ENCODE measurements around the gene IFNG.

IFNG gene

GRCh38 chr12:68203460-68203875 lies 43.9 kb upstream of the IFNG start:
- DNase-seq (ENCODE audit: low read depth in 1 of 2, low spot score in 1 of 2), result no peak
- no peak overlapping the region for H3K4me3 ChIP-seq (replicated peaks; ENCODE audit: insufficient read depth, low read length)
- H3K27me3 ChIP-seq (ENCODE audit: insufficient read depth, poor library complexity, severe bottlenecking), result peaks cover 4% of the 10 kb centered on the region
- H3K27ac ChIP-seq (replicated peaks), result no peak overlapping the region
- no peak for TF ChIP-seq GABPA (IDR thresholded peaks at IDR 0.05; ENCODE audit: low read depth)
- no peak for TF ChIP-seq CTCF (IDR thresholded peaks at IDR 0.05; ENCODE audit: insufficient read depth, low read length)
- TF ChIP-seq POLR2AphosphoS5 (IDR thresholded peaks at IDR 0.05; ENCODE audit: low read depth), result no peak
- TF ChIP-seq SPI1 (IDR thresholded peaks at IDR 0.05; ENCODE audit: borderline replicate concordance, low read depth), result no peak
- TF ChIP-seq REST (IDR thresholded peaks at IDR 0.05; ENCODE audit: insufficient replicate concordance, low read depth), result no peak

GRCh38 chr12:68200854-68201253 lies 41.3 kb upstream of the IFNG start:
- Histone ChIP-seq H3K27me3 (ENCODE audit: insufficient read depth, poor library complexity, severe bottlenecking) (peaks cover 4% of the 10 kb centered on the region), H3K4me3 (replicated peaks; ENCODE audit: insufficient read depth, low read length) (no peak overlapping the region), H3K27ac (replicated peaks) (no peak overlapping the region)
- DNase-seq (ENCODE audit: low read depth in 1 of 2, low spot score in 1 of 2), result no peak
- TF ChIP-seq REST (IDR thresholded peaks at IDR 0.05; ENCODE audit: insufficient replicate concordance, low read depth) (no peak), POLR2AphosphoS5 (IDR thresholded peaks at IDR 0.05; ENCODE audit: low read depth) (no peak), GABPA (IDR thresholded peaks at IDR 0.05; ENCODE audit: low read depth) (no peak), SPI1 (IDR thresholded peaks at IDR 0.05; ENCODE audit: borderline replicate concordance, low read depth) (no peak), CTCF (IDR thresholded peaks at IDR 0.05; ENCODE audit: insufficient read depth, low read length) (no peak)

GRCh38 chr12:68199127-68199526 lies 39.6 kb upstream of the IFNG start:
- Histone ChIP-seq H3K27ac (replicated peaks) (no peak overlapping the region), H3K27me3 (ENCODE audit: insufficient read depth, poor library complexity, severe bottlenecking) (peaks cover 5% of the 10 kb centered on the region), H3K4me3 (replicated peaks; ENCODE audit: insufficient read depth, low read length) (no peak overlapping the region)
- no peak for DNase-seq (ENCODE audit: low read depth in 1 of 2, low spot score in 1 of 2)
- no peak for TF ChIP-seq POLR2AphosphoS5 (IDR thresholded peaks at IDR 0.05; ENCODE audit: low read depth)

GRCh38 chr12:68198507-68199086 lies 39.1 kb upstream of the IFNG start:
- H3K4me3 ChIP-seq (replicated peaks; ENCODE audit: insufficient read depth, low read length), result no peak overlapping the region
- TF ChIP-seq SPI1 (IDR thresholded peaks at IDR 0.05; ENCODE audit: borderline replicate concordance, low read depth), result no peak
- TF ChIP-seq CTCF (IDR thresholded peaks at IDR 0.05; ENCODE audit: insufficient read depth, low read length), result no peak
- TF ChIP-seq POLR2AphosphoS5 (IDR thresholded peaks at IDR 0.05; ENCODE audit: low read depth), result no peak
- no peak for TF ChIP-seq REST (IDR thresholded peaks at IDR 0.05; ENCODE audit: insufficient replicate concordance, low read depth)
- TF ChIP-seq GABPA (IDR thresholded peaks at IDR 0.05; ENCODE audit: low read depth), result no peak
- no peak for DNase-seq (ENCODE audit: low read depth in 1 of 2, low spot score in 1 of 2)
- H3K27me3 ChIP-seq (ENCODE audit: insufficient read depth, poor library complexity, severe bottlenecking), result peaks cover 5% of the 10 kb centered on the region
- no peak overlapping the region for H3K27ac ChIP-seq (replicated peaks)
